ENCODE measurements around the gene RHEX. TPM values are rescaled to one million over a fixed set of nuclear protein-coding genes. Genes with fewer than 3 reads are reported as not detected.

The RHEX gene
- total RNA-seq, 6 donors from 2014 or later, result 1.4 to 19.0 (median 6.8) TPM; not detected in 1

- WGBS, 2 donors, result 84 to 91% methylated on average over 5 of the region's 5 CpGs
- H3K4me1 ChIP-seq, result no peaks in the 10 kb centered on the region
- ATAC-seq (ENCODE audit: low FRiP score in 2 of 2) (no peak), DNase-seq (no peak)
- H3K4me3 ChIP-seq, result no peak overlapping the region
- no peak overlapping the region for H3K27ac ChIP-seq
- no peaks in the 10 kb centered on the region for H3K36me3 ChIP-seq
- H3K9me3 ChIP-seq, result no peaks in the 10 kb centered on the region
- TF ChIP-seq CTCF (IDR thresholded peaks at IDR 0.05), result no peak
- TF ChIP-seq EP300 (IDR thresholded peaks at IDR 0.05), result no peak
- no peaks in the 10 kb centered on the region for H3K27me3 ChIP-seq
Measured at GRCh38 chr1:206014601-206015000, 38.4 kb upstream of the RHEX start.

GRCh38 chr1:206015071-206015470 is 37.9 kb upstream of the RHEX start:
- no peak overlapping the region for H3K4me3 ChIP-seq
- ATAC-seq (ENCODE audit: low FRiP score in 2 of 2) (no peak), DNase-seq (no peak)
- H3K4me1 ChIP-seq, result no peaks in the 10 kb centered on the region
- WGBS, 2 donors, result 48 to 71% methylated on average over 1 of the region's 1 CpG
- no peaks in the 10 kb centered on the region for H3K36me3 ChIP-seq
- H3K27ac ChIP-seq, result no peak overlapping the region
- TF ChIP-seq EP300 (IDR thresholded peaks at IDR 0.05), result no peak
- TF ChIP-seq CTCF (IDR thresholded peaks at IDR 0.05), result no peak
- no peak for TF ChIP-seq POLR2AphosphoS5 (IDR thresholded peaks at IDR 0.05)
- H3K9me3 ChIP-seq, result no peaks in the 10 kb centered on the region
- no peaks in the 10 kb centered on the region for H3K27me3 ChIP-seq

DNA sequence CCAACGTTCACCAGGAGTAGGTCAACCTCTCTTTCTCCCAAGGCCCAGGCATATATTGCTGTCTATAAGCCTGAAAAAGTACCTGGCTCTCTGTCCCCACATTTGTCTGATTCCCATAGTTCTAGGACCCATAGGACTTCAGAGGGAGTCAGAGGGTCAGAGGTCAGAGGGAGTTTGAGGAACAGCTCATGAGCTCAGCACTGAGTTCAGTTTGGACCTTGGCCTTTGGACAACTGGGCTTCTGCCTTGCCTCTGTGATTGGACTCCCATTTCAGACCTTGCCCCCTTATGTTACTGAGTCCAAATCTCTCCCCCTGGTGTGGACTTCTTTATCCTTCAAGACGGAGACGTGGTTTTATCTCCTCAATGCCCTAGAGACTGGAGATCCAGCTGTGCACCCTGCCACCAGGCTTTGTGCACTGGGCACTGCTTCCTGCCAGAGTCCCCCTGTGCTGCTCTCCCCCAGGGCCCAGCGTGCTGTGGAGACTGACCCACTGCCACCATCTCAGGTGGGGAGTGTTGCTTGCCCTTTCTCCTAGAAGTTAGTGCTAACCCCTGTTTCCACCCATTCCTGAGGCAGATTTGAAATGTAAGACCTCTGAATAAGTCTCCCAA is 32.5 kb upstream of the RHEX start:
- peak overlapping the region in 1 of 4 donors; percentile 40 for H3K4me3 ChIP-seq
- no peak for ATAC-seq (ENCODE audit: low FRiP score in 2 of 2)
- 87 to 92% methylated on average over 3 to 4 of the region's 4 CpGs for WGBS, 2 donors

DNA sequence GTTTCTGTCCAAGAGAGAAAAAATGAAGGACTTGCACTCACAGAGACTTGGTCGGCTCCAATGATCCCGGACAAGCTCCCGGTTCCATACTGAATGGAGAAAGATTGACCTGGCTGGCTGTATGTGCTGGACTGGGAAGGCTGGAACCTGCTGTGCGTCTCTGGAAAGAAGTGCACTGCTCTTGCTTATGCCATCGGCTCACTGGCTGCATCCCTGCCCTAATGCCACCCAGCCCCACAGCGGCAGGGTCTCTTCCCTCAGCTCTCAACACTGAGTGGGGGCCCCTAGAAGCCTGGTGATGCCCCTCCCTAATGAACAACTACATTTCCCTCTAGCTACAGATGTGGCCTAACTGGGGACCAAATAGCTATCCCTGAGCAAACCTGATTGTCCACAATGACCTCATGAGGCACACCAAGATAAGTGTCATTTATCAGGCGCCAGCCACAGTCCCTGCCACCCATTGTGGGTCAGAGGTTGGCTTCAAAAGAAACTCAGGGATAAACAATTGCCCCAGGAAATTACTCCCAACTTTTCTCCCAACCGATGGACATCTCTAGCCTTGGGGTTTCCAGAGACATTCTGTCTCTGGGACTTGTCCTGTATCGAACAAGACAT is 31.9 kb upstream of the RHEX start:
- H3K9me3 ChIP-seq, result no peaks in the 10 kb centered on the region
- 92% methylated on average over 7 to 9 of the region's 9 CpGs for WGBS, 2 donors
- DNase-seq (no peak), ATAC-seq (ENCODE audit: low FRiP score in 2 of 2) (no peak)
- peak overlapping the region in 1 of 4 donors; percentile 40 for H3K4me3 ChIP-seq
- TF ChIP-seq POLR2AphosphoS5 (IDR thresholded peaks at IDR 0.05) (no peak), EP300 (IDR thresholded peaks at IDR 0.05) (no peak), POLR2A (IDR thresholded peaks at IDR 0.05) (no peak)
- H3K36me3 ChIP-seq, result no peaks in the 10 kb centered on the region
- H3K4me1 ChIP-seq, result peaks cover 0 to 17% (median 6%) of the 10 kb centered on the region in 4 donors
- H3K27me3 ChIP-seq, result no peaks in the 10 kb centered on the region
- no peak overlapping the region for H3K27ac ChIP-seq

More for the DNA sequence above, 32.5 kb upstream of the RHEX start:
- no peaks in the 10 kb centered on the region for H3K36me3 ChIP-seq
- H3K27ac ChIP-seq, result no peak overlapping the region
- peaks cover 0 to 17% (median 6%) of the 10 kb centered on the region in 4 donors for H3K4me1 ChIP-seq
- no peaks in the 10 kb centered on the region for H3K9me3 ChIP-seq
- no peaks in the 10 kb centered on the region for H3K27me3 ChIP-seq
- TF ChIP-seq EP300 (IDR thresholded peaks at IDR 0.05) (no peak), POLR2A (IDR thresholded peaks at IDR 0.05) (no peak), POLR2AphosphoS5 (IDR thresholded peaks at IDR 0.05) (no peak), CTCF (IDR thresholded peaks at IDR 0.05) (no peak)
- no peak for DNase-seq

DNA sequence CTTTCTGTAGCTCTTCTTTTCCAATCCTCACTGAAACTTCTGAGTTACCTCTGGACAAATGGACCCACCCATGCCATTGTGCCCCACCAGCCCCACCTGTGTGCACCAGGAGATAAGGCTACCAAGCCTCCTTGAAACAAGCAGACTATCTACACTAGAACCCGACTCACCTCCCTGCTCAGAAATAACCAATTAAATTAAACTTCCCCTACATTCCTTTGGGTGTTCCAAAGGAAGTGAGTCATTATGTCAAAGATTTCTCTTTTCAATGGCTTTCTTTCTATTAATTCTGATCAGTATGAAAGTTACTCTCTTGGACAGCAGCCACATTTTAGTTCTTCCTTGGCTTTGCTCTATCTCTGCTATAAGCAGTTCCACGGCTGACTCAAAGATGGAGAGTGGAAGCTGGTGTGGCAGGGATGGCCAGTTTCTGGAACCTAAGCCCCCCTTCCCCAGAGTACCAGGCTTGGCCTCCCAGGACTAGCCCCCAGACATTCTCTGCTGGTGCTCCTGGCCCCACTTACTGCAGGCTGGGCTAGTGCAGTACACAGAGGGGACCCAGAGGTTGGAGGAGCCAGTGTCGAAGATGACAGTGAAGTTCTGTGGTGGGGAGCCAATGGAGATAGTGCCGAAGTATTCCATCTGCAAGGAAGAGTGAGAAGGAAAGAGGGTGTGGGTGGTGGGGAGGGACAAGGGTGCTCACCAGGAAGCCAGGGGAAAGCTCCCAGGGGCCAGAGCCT is 31.2 kb upstream of the RHEX start:
- Histone ChIP-seq H3K27me3 (no peaks in the 10 kb centered on the region), H3K27ac (no peak overlapping the region), H3K9me3 (no peaks in the 10 kb centered on the region), H3K4me3 (peak overlapping the region in 1 of 4 donors; percentile 40), H3K4me1 (peaks cover 0 to 17% (median 6%) of the 10 kb centered on the region in 4 donors), H3K36me3 (no peaks in the 10 kb centered on the region)
- TF ChIP-seq CTCF (IDR thresholded peaks at IDR 0.05) (no peak), POLR2A (IDR thresholded peaks at IDR 0.05) (no peak), POLR2AphosphoS5 (IDR thresholded peaks at IDR 0.05) (no peak), EP300 (IDR thresholded peaks at IDR 0.05) (no peak)
- ATAC-seq (ENCODE audit: low FRiP score in 2 of 2) (no peak), DNase-seq (no peak)
- 69 to 80% methylated on average over 4 of the region's 4 CpGs for WGBS, 2 donors

All from upper lobe of left lung (tissue), 6 donors.